GM18517 (cell line): ENCODE results near the gene POLR1A.

Experiments used
- ATAC-seq: cut with Tn5 transposase; IDR thresholded peaks from one replicate; pipeline ENCODE4 v1.9.1; 2021; ENCODE audit warnings: mild to moderate bottlenecking, moderate library complexity; ENCODE audit not compliant: unreplicated experiment

POLR1A gene

GRCh38 chr2:86023366-86023712 lies 82.3 kb downstream of the POLR1A start:
- ATAC-seq = no peak

DNA sequence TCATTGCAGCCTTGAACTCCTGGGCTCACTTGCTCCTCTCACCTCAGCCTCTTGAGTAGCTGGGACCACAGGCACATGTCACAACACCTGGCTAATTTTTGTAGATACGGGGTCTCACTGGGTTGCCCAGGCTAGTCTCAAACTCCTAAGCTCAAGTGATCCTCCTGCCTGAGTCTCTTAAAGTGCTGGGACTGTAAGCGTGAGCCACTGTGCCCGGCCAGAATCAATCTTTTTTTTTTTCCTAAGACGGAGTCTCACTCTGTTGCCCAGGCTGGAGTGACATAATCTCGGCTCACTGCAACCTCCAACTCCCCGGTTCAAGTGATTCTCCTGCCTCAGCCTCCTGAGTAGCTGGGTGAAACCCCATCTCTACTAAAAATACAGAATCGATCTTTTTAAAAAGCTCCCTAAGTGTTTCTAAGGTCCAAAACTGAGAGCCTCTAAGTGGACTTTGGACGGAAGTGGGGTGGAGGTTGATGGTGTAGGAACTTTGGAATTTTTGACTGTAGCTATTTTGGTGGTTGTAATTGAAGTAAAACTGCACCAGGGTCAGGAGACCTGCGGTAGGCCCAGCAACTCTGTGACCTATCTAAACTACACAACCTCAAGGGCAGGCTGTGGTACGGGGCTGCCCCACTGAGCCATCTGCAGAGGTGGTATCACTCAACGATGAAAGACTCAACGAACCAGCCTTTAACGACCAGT lies 82.9 kb downstream of the POLR1A start:
- ATAC-seq = peak; percentile 46

DNA sequence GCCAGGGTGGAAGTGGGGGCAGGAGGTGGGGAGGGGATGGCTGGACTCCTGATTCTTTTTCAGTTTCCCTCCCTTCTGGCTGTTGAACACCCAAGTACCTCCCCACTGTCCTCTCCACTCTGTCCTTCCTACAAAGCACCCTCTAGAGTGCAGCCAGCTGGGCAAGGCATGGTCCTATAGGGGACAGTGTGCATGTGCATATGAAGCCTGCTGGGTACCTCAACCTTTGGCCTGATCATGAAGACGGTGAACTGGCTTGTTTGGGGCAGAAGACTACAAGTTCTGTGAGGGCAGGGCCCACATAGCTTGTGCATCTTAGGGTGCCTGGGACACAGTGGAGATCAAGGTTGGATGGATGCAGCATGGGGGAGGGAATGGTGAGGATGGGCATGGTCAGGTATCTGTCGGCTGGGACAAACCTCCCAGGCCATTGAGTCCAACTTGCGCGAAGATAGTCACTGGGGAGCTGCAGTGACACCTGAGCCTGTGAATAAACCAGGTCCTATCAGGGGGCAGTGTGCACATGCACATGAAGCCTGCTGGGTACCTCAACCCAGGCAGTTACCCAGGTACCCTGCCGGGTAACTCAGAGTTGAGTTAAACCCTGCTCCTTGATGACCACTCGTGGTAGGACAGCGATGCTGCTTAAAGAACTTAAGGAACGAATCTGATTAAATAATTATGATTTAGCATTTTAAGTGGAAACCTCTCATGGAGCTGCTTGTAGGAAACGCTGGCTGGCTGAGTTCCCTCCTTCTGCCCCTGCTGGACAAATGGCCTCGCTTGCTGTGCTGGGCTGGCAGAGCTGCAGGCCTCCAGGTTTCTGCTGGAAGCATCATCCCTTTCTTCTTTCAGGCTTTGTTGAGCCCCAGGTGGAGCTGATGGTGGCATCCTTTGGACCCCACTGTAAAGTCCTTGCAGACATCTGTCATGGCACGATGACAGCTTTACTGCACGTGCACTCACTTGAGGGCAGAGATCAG lies 84.0 kb downstream of the POLR1A start:
- ATAC-seq = no peak

- ATAC-seq = no peak
These were observed 84.7 kb downstream of the POLR1A start for GRCh38 chr2:86020984-86021383.

DNA sequence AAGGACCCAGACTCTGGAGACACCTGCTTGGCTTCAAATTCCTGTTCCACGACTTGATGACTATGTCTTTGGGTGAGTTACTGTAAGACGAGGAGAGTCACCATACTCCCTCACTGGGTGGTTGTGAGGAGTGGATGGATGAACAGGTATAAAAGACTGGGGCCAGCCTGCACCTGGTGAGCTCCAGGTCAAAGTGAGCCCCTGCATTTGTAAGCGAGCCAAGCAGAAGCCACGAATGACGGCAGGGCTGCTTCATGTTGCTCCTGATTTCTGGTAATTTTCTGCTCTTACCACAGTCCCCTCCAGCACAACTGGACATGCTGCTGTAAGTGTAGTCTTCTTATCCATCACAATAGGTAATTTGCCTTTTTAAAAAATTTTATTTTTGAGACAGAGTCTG lies 86.6 kb downstream of the POLR1A start:
- ATAC-seq = no peak

- no peak for ATAC-seq
These were observed 87.5 kb downstream of the POLR1A start for GRCh38 chr2:86017901-86018896.

- ATAC-seq = no peak
These were observed 89.1 kb downstream of the POLR1A start for GRCh38 chr2:86016581-86016980.

DNA sequence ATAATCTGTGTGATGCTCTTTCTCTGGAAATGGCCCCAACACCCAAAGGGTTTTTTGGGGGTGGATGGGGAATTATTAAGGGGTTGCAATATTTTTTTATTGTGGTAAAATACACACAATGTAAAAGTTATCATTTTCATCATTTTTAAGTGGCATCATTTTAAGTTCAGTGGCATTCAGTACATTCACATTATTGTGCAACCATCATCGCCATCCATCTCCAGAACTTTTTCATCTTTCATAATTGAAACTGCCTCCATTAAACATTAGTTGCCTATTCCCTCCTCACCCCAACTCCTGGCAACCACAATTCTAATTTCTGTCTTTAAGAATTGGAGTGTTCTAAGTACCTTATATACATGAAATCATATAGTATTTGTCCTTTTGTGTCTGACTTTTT lies 90.0 kb downstream of the POLR1A start:
- no peak for ATAC-seq

DNA sequence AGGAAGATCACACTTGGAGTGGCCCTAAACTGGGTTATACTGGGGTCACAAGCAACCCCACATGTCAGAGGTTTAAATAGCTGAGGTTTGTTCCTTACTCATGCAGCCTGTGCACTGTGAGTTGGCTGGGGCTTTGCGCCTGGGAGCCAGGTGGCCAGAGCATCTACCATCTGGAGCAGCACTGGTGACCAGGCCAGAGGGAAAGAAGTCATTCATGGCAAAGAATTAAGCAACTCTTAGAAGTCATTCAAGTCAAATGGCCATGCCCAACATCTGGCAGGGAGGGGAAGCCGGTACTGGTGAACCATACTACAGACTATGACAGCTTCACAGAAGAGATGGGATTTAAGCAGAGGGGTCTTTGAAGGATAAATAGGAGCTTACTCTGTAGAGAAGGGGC lies 90.7 kb downstream of the POLR1A start:
- ATAC-seq = no peak

GRCh38 chr2:86014493-86014892 lies 91.2 kb downstream of the POLR1A start:
- ATAC-seq = no peak

GRCh38 chr2:86012007-86012712 lies 93.5 kb downstream of the POLR1A start:
- no peak for ATAC-seq

GRCh38 chr2:86011449-86011941 lies 94.2 kb downstream of the POLR1A start:
- no peak for ATAC-seq

GRCh38 chr2:86010083-86010482 lies 95.6 kb downstream of the POLR1A start:
- no peak for ATAC-seq

DNA sequence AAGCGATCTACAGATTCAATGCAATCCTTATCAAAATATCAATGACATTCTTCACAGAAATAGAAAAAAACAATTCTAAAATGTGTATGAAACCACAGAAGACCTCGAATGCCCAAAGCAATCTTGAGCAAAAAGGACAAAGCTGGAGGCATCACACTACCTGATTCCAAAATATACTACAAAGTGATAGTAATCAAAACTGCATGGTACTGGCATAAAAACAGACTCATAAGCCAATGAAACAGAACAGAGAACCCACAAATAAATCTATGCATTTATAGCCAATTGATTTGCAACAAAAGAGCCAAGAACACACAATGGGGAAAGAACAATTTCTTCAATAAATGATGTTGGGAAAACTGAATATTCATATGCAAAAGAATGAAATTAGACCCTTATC lies 99.2 kb downstream of the POLR1A start:
- ATAC-seq = no peak

DNA sequence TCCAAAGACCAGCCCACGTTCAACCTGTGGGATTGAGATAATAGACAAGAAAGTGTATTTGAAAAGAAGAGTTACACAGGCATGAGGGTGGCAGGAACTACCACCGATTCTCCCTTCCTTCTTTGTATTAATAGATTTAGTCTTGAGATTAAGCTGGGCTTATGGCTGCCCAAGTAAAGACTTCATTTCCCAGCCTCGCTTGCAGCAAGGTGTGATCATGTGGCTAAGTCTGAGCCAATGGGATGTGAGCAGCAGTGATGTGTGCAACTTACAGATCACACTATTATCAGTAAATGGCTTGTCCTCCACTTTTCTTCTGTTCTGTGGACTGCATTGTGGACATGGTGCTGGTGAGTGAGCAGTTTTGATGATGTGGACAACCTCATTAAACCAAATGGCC lies 101.7 kb downstream of the POLR1A start:
- ATAC-seq = no peak

DNA sequence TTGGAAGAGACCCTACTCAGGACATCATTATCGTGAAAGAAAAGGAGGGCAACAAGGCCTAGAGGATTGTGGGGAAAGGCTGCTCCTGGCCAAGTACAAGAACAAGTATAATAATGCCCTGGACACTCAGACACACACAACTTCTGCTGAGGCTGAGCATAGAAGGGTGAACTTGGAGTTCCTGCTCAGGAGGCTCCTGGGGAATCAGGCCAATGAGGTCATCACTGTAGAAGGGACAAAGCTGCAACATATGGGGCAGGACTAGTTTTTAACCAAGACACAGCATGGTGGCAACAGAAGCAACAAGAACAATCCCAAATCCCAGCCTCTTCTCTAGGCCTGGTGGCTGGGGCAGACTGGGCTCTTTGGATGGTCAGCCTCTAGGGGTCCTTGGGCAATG lies 102.6 kb downstream of the POLR1A start:
- no peak for ATAC-seq

GRCh38 chr2:86002375-86002774 lies 103.3 kb downstream of the POLR1A start:
- no peak for ATAC-seq

- no peak for ATAC-seq
These were observed 104.4 kb downstream of the POLR1A start for GRCh38 chr2:86001326-86001725.

DNA sequence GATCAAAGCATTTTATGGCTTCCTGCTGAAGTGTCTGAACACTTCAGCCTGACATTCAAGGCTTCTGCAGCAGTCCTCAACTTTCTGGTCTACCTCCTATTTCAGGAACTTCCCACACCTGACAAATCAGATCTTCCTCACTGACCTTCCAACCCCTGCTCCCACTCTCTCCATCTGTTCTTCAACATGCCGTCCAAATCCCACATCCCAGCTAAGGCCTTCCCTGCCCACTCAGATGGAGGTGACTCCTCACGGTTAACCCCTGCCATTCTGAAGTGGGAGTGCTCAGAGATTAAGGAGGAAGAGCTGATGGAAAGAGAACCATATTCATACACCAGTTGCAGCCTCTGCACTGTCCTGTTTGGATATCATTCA lies 104.8 kb downstream of the POLR1A start:
- ATAC-seq = no peak
